IPS-15b (cell line): Measurements from ENCODE around the gene CD37.
"Not testable (repeated sequence)": the region's sequence is repeated elsewhere in the genome, so short reads cannot be mapped to it uniquely, and the experiment has no call there.

Experiments
- H3K27me3 ChIP-seq: one replicate; pipeline ENCODE4 v1.6.1; 2013; ENCODE audit warnings: low read length; ENCODE audit not compliant: control insufficient read depth, insufficient read depth
- H3K36me3 ChIP-seq: one replicate; pipeline ENCODE4 v1.6.1; 2013; ENCODE audit warnings: low read length; ENCODE audit not compliant: control insufficient read depth, insufficient read depth
- H3K4me1 ChIP-seq: one replicate; pipeline ENCODE4 v1.6.1; 2013; ENCODE audit warnings: mild to moderate bottlenecking, low read length; ENCODE audit not compliant: control insufficient read depth, insufficient read depth
- H3K4me3 ChIP-seq: one replicate; pipeline ENCODE4 v1.5.1; 2013; ENCODE audit warnings: low read depth, low read length
- H3K9ac ChIP-seq: one replicate; pipeline ENCODE4 v1.6.1; 2013; ENCODE audit warnings: low read depth, mild to moderate bottlenecking, low read length
- H3K9me3 ChIP-seq: one replicate; pipeline ENCODE4 v1.6.1; 2013; ENCODE audit warnings: mild to moderate bottlenecking, low read length; ENCODE audit not compliant: control insufficient read depth, insufficient read depth

The CD37 gene

GRCh38 chr19:49309087-49309486, 26.1 kb upstream of the CD37 start:
- H3K4me3 ChIP-seq = no peak overlapping the region
- H3K9me3 ChIP-seq = no peaks in the 10 kb centered on the region
- H3K27me3 ChIP-seq = no peaks in the 10 kb centered on the region
- no peaks in the 10 kb centered on the region for H3K4me1 ChIP-seq
- H3K36me3 ChIP-seq = no peaks in the 10 kb centered on the region
- no peak overlapping the region for H3K9ac ChIP-seq

GRCh38 chr19:49315111-49315510, 20.1 kb upstream of the CD37 start:
- Histone ChIP-seq H3K4me3 (no peak overlapping the region), H3K27me3 (no peaks in the 10 kb centered on the region), H3K36me3 (no peaks in the 10 kb centered on the region), H3K4me1 (no peaks in the 10 kb centered on the region), H3K9ac (no peak overlapping the region), H3K9me3 (no peaks in the 10 kb centered on the region)

- Histone ChIP-seq H3K36me3 (no peaks in the 10 kb centered on the region), H3K27me3 (no peaks in the 10 kb centered on the region), H3K4me1 (no peaks in the 10 kb centered on the region), H3K4me3 (no peak overlapping the region), H3K9me3 (no peaks in the 10 kb centered on the region), H3K9ac (no peak overlapping the region)
Observed at GRCh38 chr19:49316284-49316683, 18.9 kb upstream of the CD37 start.

- Histone ChIP-seq H3K9me3 (no peaks in the 10 kb centered on the region), H3K4me3 (no peak overlapping the region), H3K9ac (no peak overlapping the region), H3K4me1 (no peaks in the 10 kb centered on the region), H3K27me3 (no peaks in the 10 kb centered on the region), H3K36me3 (no peaks in the 10 kb centered on the region)
Observed at GRCh38 chr19:49318296-49318695, 16.9 kb upstream of the CD37 start.

GRCh38 chr19:49324801-49325576, 10.2 kb upstream of the CD37 start, which contains the start of gene SLC6A16:
TSS of gene SLC6A16 (minus strand) at chr19:49325191. CDS start at chr19:49311347, 13,844 bp downstream.
- H3K36me3 ChIP-seq = no peaks in the 10 kb centered on the region
- H3K9me3 ChIP-seq = no peaks in the 10 kb centered on the region
- H3K4me3 ChIP-seq = no peak within 1 kb of the TSS
- H3K27me3 ChIP-seq = no peaks in the 10 kb centered on the region
- H3K9ac ChIP-seq = no peak within 1 kb of the TSS
- no peaks in the 10 kb centered on the region for H3K4me1 ChIP-seq

GRCh38 chr19:49325756-49326155, 9.4 kb upstream of the CD37 start:
- H3K4me1 ChIP-seq, H3K4me3 ChIP-seq, H3K9ac ChIP-seq, H3K9me3 ChIP-seq, H3K36me3 ChIP-seq, H3K27me3 ChIP-seq: not testable (repeated sequence)

- Histone ChIP-seq H3K36me3 (no peaks in the 10 kb centered on the region), H3K27me3 (no peaks in the 10 kb centered on the region), H3K9ac (no peak overlapping the region), H3K9me3 (no peaks in the 10 kb centered on the region), H3K4me3 (no peak overlapping the region), H3K4me1 (no peaks in the 10 kb centered on the region)
Observed at GRCh38 chr19:49326165-49326704, 9.0 kb upstream of the CD37 start.

- H3K27me3 ChIP-seq = no peaks in the 10 kb centered on the region
- no peaks in the 10 kb centered on the region for H3K9me3 ChIP-seq
- no peak overlapping the region for H3K4me3 ChIP-seq
- no peak overlapping the region for H3K9ac ChIP-seq
- H3K4me1 ChIP-seq = no peaks in the 10 kb centered on the region
- no peaks in the 10 kb centered on the region for H3K36me3 ChIP-seq
Observed at GRCh38 chr19:49327878-49328544, 7.2 kb upstream of the CD37 start.

- Histone ChIP-seq H3K36me3 (no peaks in the 10 kb centered on the region), H3K4me3 (no peak overlapping the region), H3K4me1 (no peaks in the 10 kb centered on the region), H3K27me3 (no peaks in the 10 kb centered on the region), H3K9ac (no peak overlapping the region), H3K9me3 (no peaks in the 10 kb centered on the region)
Observed at GRCh38 chr19:49328741-49329140, 6.5 kb upstream of the CD37 start.

GRCh38 chr19:49331187-49331586, 4.0 kb upstream of the CD37 start:
- H3K9me3 ChIP-seq, H3K36me3 ChIP-seq, H3K4me1 ChIP-seq, H3K9ac ChIP-seq, H3K4me3 ChIP-seq, H3K27me3 ChIP-seq: not testable (repeated sequence)

GRCh38 chr19:49331616-49332055, 3.6 kb upstream of the CD37 start:
- Histone ChIP-seq H3K36me3 (no peaks in the 10 kb centered on the region), H3K27me3 (peaks cover 2% of the 10 kb centered on the region), H3K4me1 (peaks cover 2% of the 10 kb centered on the region), H3K9me3 (no peaks in the 10 kb centered on the region), H3K9ac (no peak overlapping the region), H3K4me3 (no peak overlapping the region)
